ENCODE measurements around the gene SLC44A1.

Gene SLC44A1

DNA sequence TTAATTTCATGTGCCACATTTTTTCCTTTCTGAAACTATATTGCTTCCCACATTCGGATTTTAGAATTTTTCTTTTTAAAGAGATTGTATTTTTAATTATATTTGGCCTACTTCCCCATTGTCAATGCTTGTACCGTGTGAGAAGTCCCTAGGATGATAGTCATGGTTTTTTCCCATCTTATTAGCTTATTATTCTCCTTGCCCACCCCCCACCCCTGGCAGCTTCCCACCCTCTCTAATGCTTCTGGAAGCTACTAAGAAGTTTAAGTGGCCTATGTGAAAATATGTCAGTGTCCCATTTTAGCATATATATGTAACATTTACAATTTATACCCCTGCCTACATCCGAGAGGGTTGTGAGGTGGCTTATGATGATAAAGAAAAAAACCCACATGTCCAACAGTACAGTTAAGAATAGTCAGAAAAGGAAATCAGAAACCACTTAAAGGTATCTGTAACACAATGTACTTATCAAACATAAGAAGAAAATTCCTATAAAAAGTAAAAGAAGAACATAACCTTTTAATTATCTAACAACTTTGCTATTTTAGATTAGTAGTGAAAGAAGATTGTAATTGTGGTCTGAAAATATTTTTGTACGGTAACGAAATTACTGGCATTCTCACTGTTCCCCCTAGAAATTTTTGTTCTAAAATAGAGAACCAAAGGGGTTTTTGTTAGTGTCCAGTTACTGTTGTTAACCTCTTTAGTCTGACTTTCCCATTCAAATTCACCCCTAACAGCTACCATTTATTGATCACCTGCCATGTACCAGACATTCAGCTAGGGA is 62.1 kb downstream of the SLC44A1 start:
- DNase-seq, result no peak

DNA sequence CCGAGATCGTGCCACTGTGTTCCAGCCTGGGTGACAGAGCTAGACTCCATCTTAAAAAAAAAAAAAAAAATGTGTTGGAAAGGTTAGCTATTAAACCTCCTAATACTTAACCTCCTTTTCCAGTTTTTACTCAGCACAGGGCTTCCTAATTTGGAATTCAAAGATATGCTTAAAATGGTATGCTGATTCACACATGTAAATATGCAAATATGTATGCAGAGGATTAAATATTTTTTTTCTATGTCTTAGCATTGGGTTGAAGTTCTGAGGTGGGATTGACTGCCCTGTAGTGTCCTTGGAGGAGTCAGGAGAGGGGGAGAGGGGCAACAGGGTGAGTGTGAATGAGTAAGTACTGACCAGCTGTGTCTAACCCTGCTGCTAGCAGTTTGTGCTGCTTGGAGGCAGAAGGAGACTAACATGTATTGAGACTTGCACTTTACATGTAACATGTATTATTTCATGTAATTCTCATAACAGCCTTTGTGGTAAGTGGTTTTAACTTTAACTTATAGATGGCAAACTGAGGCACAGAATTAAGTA is 63.2 kb downstream of the SLC44A1 start:
- DNase-seq, result no peak

DNA sequence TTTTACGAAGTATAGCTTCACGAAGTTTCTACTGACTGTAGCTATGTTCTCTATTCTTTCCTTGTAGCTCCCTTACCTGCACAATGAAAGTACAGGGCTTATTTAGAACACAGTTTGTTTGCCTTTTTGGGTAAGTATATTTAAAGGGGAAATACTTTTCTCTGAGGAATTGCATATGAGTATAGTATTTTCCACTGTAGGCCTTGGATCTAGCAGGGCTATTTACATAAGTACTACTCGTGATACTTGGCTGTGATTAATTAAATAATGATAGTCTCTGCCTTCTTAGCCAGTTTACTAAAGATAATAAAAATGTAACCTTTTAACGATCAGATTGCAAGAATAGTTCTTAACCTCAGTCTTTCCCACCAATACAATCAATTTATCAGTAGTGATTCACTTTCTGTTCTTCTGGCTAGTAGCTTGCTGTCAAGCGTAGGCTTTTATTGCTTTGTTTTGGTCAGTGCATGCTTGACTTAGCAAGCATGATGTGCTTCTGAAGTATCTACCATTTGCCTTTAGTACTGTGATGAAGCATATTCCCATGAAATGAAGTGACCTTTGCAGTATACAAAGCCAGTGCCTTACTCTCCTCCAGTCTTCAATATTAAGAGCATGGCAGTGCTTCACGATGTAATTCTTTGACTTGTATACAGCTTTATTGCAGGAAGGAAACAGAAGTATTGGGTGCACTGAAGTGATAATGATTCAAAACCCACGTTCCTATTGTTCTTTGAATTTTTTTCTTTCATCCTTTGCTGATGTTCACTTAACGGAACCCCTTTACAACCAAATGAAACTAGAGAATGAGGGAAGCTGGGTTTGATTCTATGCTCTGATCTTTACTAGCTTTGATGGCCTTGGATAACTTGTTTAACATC is 64.2 kb downstream of the SLC44A1 start:
- DNase-seq, result no peak

DNA sequence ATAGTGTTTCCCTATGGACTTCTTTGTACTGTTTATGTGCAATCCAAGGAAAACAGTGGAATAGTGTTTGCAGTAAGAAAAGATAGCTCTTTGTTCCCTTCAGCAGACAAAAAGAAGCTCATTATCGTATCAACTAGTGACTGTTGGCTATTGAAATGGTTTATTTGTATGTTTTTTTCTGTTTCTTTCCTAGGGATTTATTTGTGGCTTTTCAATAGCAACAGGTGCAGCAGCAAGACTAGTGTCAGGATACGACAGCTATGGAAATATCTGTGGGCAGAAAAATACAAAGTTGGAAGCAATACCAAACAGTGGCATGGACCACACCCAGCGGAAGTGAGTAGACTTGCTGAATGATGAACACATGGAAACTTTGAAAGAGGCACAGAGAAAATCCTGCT is 65.1 kb downstream of the SLC44A1 start:
- no peak for DNase-seq

DNA sequence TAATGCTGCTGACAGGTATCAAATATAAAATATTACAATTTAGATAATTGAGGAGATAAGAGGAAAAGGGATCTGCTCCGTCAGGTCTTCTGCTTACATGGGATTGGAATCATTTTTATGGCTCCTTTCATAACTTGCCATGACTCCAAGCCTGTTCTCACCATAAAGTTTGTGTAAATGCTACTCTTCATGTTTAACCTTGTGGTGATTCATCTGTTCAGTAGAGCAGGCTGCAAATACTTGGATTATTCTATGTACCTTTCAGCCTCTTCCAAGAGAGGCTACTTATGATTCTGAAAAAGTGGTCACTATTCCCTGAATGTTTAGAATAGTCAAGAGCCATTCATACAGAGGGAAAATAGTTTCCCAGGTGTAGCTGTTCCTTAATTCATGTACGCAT is 66.9 kb downstream of the SLC44A1 start:
- DNase-seq, result no peak

DNA sequence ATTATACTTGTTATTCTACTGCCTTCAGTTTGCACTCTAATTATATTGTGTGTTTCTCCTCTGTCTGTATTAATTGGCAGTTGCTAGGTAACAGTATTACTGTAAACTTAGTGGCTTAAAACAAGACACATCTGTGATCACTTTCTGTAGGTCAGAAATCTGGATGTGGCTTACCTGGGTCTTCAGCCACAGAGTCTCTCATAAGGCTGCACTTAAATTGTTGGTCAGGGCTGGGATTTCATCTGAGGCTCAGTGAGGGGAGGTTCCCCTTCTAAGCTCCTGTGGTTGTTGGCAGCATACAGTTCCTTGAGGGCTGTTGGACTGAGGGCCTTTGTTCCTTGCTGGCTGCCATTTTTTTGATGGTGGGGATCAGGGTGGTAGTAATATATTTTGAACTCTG is 68.8 kb downstream of the SLC44A1 start:
- no peak for DNase-seq

DNA sequence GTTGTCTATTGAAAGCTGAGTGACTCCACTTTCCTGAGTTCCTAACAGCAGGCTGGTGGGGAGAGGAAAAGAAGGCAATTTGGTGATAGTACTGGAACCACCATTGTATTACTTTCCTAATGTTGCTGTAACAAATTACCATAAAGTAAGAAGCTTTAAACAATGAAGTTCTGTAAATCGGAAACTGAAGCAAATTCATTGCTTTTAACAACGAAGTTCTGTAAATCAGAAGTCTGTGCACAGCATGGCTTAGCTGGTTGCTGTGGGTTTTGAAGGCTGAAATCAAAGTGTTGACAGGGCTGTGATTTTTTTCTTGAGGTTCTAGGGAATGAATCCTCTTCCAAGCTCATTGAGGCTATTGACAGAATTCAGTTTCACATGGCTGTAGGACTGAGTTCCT is 72.3 kb downstream of the SLC44A1 start:
- no peak for DNase-seq

DNA sequence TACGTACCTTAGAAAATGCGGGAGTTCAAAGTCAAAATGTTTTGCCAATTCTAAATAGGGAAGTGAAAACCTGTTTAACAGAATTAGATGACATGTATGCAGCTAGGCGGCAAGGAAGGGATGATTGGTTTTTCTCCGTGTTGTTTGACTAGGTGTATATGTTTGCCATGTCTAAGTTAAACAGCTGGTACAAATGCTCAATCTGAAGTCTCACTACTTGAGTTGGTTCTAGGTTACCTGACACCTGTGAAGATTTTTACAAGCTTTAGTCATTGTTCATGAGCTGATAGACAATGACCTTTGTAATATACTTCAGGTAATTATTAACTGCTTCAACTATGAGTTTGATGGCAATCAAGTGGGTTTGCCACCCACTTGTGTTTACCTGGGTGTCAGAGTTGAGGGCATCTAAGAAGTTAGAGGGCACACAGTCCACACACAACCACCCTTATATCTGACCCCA is 74.3 kb downstream of the SLC44A1 start:
- DNase-seq, result peak; percentile 33

DNA sequence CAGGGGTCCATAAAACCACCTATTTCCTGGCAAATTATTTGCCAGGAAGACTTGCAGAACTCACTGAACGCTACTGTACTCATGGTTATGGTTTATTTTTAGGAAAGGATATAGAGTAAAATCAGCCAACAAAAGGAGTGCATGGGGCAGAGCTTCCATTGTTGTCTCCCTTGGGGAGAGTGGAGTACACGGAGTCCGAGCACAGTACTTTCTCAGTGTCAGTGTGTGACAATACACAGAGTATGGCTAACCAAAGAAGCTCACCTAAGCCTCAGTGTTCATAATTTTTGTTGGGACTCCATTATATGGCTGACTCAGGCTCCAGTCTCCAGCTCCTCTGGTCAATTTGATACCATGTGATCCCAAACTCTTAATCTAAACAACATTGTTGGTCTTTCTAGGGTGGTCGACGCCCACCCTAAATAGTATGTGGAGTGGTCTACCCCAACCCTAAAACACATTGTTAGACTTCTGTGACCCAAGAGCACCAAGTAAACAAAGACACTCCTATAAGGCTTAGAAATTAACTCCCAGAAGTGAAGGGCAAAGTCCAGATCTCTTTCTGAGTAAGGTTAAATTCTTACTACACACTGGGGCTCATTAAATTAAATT is 74.9 kb downstream of the SLC44A1 start:
- DNase-seq, result no peak

DNA sequence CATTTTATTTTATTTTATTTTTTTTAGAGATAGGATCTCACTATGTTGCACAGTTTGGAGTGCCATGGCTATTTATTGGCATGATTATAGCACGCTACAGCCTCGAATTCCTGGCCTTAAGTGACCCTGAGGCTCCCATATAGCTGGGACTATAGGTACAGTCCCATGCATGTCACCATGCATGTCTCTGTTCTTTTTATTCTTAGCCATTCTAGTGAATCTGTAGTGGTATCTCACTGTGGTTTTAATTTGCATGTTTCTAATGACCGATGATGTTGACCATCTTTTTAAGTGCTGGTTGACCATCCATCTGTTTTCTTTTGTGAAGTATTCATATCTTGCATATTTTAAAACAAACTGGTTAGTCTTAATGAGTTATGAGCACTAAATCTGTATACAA is 76.1 kb downstream of the SLC44A1 start:
- DNase-seq, result no peak

DNA sequence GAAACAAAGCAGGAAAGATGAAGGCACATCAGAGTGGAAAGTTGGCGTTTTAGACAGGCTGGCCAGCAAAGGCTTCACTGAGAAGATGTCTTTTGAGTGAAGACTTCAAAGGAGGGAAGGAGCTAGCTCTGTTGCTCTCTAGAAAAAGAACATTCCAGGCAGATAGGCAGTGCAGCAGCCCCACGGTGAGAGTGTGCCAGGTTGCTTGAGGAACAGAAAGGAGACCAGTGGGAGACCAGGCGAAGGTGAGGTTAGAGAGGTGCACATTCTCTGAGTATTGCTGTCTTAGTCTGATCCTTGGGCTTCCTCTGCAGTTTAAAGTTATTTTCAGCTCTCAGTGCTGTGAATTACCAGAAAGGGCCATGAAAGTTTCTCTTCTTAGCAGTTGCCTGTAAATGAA is 83.8 kb downstream of the SLC44A1 start:
- DNase-seq, result no peak

DNA sequence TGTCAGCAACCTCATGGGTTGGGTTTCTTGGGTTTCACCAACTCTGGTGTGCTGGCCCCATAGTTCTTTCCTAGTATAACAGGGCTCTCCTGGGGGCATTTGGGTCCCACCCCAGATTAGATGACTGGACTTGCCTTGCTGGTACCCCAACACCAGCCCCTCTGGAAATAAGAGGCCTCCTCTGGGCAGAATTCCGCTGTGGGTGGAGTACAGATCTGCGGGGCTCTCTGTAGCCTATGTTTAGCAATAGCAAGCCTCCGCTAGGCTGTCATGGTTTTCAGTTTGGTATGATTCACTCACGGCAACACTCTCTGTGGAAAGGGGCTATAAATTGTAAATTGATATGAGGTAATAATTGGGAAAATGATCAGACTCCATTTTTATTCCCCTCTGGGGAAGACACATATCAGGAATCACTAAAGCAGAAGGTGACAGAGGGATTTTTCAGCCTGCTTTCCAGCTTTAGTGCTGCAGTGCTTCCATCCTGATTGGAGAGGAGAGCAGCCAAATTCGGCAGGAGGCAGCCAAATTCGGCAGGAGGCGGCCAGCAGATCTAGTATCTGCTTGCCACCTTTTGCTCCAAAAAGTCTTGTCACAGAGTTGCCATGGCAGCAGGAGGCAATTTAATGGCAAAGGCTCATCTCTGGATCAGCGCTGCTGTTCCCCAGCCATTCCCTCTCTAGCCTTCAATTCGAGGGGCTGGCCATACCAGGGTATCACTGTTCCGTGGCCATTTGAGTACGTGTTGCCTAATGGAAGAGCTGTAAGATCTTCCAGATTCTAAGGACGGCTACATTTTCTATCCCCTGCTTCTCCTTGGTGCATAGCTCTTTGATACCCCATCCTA is 84.6 kb downstream of the SLC44A1 start:
- DNase-seq, result no peak

DNA sequence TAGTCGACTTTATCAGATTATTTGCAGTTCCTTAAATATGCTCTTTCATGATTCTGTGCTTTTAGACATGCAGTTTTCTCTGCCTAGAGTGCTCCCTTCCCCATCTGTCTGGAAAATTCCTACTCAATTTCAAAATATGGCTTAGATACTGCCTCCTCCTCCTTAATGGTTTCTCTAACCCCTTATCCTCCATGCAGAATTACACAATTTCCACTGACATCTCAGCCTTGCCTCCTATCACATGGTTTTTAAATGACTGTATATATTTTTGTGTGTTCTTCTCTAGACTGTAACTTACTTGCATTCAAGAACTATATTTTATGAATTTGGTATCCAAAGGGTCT is 85.2 kb downstream of the SLC44A1 start:
- no peak for DNase-seq

DNA sequence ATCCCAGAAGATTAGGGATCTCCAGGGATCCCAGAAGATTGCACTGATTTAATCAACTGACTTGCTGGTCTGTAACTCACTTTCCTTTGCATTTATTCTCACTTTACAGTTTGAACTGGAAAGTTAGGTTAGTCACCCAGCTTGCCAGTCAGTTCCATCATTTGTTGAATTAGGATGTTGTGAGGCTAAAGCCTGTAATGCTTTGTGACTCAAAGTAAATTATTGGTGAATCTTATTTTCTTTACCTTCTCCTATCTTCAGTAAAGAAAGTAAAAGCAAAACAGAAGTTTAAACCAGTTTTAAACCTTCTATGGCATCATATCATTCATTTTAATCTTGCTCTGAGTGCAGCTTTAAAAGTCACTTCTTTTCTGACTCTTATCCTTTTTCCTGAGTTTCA is 85.8 kb downstream of the SLC44A1 start:
- DNase-seq, result no peak

DNA sequence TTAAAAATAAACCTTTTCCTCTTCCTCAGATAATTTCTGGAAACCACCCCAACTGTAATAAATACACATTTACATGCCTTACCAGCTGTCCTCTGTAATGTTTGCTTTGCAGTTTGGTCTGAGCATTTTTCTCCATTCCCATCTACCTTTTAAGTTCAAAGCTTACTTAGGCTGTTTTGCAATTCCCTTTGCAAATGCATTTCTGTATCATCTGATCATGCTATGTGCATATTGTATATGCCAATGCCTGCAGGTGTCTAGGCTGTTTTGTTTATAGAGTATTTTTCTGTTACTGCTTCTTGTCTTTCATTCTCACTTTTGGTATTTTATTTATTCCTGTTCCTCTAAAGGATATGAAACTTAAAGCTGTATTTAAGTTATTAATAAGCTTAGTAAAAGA is 86.3 kb downstream of the SLC44A1 start:
- no peak for DNase-seq

DNA sequence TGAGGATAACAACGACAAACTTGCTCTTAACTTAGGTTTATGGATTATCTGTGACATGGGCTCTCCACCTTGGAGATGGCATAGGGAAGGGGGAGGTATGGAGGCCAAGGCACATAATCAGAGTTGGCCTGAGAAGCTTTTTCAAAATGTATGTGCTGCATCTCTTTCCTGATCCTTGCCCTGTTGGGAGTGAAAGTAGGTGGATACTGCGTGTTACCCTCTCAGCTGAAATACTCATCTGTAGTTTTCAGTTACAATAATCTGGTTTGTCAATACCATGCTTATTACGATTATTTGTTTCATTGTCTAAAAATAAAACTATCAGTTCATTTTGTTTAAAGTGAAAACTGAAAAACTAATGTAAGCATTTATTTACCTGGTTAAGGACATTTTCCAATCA is 86.7 kb downstream of the SLC44A1 start:
- DNase-seq, result no peak

DNA sequence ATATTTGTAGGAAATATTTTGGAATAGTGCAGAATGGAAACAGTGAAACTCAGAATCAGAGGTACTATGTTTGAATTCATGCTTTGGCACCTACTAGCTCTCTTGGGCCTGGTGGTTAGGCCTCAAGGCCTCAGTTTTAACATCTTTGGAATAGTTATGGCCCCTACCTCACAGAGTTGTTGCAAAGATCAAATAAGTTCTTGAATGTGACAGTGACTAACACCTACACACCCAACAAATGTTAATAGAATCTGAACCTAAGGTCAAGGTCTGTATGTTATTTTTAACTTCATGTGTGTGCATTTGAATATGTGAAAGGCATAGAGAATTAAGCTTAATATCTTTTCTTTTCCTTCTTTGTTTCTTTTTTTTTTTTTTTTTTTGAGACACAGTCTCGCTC is 87.3 kb downstream of the SLC44A1 start:
- no peak for DNase-seq

DNA sequence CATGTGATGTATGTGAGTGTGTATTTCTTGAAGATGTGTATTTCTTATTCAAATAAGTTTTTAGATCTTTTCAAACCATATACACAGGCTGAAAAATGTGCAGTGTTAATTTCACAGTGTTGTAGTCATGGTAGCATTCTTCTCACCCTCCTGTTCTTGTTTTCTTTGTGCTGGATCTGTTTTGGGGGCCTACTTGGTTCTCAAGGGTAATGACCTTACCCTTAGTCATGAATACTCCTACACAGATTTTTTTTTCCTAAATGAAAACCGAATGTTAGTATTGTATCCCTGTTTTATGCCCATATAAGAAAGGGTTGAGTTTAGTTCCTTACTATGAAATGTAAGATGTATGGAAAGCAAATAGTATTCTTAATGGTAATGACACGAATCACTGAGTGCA is 88.0 kb downstream of the SLC44A1 start:
- DNase-seq, result no peak

DNA sequence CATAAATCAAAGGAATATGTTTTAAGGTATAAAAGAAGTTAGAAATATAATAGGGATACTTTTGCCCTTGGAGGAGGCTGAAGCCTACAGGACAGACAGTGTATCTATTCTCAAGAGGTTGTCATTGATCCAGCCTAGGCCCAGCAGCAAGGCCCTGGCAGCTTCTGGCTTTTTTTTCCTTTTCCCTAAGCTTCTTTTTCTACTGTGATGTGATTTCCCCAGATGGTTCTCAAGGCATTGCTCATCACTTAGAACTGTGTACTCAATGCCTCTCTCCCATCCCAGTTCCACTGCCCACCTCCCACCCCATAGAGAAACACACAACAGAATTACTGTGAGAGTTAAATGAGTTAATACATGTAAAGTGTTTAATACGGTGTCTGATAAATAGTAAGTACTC is 88.6 kb downstream of the SLC44A1 start:
- DNase-seq, result no peak

DNA sequence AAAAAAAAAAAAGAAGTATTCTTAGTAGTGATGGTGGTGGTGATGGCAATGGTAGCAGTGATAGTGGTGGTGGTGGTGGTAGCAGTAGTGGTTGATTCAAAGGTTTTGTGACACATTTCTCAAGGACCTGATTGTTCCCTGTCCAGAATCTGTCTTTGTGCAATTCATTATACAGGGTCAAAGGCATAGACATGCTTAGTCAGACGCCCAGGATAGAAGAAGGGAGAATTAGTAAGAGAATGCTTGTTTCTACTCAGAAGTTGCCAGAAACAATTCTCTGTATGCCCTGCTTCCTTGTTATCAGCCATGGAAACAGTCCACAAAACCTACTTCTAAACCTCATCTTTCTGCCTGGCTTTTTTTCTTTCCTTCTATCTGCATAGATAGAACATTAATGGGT is 89.4 kb downstream of the SLC44A1 start:
- DNase-seq, result no peak

DNA sequence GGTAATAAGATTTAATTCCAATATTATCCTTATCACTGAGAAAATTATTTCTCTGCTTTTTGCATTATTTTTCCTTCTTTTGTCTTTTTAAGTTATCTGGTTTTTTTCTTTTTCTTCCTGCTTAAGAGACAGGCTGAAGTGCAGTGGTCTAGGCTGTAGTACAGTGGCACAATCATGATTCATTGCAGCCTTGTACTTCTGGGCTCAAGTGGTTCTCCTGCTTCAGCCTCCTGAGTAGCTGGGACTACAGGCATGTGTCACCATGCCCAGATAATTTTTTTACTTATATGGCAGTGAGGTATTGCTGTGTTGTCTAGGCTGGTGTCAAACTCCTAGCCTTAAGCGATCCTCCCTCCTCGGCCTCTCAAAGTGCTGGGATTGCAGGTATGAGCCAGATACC is 93.9 kb downstream of the SLC44A1 start:
- no peak for DNase-seq

DNA sequence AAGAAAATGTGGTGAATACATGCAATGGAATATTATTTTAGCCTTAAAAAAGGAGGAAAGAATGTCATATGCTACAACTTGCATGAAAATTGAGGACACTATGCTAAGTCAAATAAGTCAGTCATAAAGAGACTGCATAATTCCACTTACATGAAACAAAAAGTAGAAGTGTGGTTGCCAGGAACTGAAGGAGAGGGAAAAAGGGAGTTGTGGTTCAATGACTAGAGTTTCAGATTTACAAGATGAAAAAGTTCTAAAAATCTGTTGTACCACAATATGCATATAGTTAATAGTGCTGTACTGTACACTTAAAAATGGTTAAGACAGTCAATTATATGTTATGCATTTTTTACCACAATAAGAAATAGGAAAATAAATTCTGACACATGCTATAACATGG is 95.4 kb downstream of the SLC44A1 start:
- DNase-seq, result no peak
